Activated CD4-positive, CD25-positive, alpha-beta regulatory T cell (primary cell): ENCODE data around the gene TBX15.

Source experiments
- DNase-seq, 4 experiments: peaks; one replicate each; lab custom pipeline; 2025; lab: John Stamatoyannopoulos, UW

TBX15 gene

DNA sequence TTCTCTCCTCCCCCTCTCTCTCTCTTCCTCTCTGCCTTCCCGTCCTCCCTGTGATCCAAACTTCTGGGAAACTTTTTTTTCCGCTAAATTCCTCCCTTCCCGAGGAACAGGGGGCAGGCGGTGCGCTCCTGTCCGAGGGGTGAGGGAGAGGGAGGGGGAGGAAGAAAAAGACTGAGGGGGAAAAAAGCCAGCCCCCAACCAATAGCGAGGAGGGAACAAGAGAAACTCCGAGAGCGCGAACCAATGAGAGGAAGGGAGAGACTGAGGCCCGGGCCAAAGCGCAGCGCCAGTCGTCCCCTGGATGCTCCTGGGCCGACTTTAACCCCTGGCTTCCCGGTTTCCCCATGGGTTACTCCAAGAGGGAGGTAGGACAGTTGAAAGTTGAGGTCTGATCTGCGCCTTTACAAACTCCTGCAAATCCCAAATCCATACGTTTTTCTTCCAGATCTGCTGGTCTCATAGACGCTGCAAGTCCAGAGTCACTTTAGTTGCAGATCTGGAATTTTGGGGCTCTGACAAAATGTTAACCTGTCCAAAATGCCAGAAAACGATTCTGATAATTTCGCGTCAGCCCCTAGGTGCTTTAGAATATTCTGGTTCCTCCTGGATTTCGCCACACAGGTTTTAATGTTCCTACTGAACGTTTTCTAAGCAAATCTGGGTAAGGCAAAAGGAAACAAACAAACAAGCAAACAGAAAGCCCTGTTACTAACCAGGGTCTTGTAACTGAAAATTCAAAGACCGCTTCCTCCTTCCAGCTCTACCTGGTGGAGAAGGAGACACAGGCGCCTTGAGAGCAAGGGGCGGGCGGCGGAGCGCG, at the start of gene TBX15:
TSS of gene TBX15 (minus strand) at position 158 of the 820 bp plus-strand sequence. CDS start 548 bp downstream, outside the sequence.
- no peak for DNase-seq

DNA sequence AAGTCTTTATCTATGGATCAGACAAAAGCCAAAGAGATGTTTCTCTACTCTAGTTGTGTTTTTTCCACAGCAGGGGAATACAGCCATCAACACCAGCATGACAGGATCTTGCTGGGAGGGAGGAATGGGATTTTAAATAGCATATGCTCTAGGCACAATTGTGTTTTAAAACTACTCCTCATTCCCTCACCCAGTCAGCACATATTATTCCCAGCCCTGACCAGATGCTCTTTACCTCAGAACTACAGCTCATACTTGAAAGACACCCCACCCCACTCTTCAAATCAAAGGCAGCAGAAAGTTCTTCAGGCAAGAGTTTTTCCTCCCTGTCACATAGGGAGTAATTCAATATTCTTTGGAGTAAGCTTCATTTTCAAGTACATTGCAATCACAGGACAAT, 46.2 kb upstream of the TBX15 start:
- no peak for DNase-seq

DNA sequence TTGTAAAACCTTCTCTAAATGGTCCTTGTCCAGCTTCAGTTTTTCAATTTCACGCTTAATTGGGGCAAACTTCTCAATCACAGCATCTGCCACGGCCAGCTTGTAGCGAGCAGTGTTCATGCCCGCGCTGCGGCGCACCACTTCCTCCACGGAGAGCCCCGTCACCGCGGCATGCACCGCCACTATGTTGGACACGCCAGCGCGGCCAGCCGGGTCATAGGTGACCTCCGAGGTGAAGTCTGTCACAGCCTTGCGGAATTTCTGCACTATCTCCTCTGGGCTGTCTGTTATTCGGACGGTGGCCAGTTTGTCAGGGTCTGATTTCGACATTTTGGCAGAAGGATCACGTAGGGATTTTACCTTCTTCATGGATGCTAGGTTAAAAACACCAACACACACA, 44.8 kb upstream of the TBX15 start:
- no peak for DNase-seq

DNA sequence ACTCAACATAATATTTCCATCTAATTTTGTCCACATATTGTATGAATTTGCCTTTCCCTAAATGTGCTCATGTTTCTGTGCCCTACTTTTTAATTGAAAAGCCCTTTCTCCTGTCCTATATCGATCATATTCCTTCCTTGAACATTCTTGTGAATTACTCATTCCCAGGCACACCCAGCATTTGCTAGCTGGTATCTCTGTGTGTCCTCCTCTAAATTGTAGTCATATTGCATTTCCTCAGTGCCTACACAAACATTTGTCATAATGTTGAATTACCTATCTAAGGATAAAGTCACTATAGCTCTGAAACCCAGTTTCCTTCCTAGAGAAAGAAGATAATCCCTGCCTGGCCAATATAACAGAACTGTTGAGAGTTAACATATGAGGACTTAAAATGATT, 39.6 kb upstream of the TBX15 start:
- no peak for DNase-seq

DNA sequence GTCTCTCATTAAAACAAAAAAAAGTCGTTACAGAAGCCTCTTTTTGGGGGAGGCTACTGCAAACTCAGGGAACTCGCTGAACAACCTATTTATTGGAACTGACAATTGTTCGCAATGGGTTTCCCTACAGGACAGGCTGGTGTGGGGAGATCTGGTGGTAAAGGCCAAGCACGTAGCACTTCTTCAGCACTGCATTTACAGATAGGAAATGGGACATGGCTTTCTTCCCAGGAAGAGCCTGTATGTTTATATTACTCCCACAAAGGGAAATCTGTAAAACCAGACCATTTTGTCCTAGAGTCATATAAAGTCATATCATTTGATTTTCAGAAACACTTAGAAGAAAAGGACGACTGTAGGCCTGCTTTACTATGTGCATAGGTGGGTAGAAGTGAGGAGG, 38.8 kb upstream of the TBX15 start:
- no peak for DNase-seq

DNA sequence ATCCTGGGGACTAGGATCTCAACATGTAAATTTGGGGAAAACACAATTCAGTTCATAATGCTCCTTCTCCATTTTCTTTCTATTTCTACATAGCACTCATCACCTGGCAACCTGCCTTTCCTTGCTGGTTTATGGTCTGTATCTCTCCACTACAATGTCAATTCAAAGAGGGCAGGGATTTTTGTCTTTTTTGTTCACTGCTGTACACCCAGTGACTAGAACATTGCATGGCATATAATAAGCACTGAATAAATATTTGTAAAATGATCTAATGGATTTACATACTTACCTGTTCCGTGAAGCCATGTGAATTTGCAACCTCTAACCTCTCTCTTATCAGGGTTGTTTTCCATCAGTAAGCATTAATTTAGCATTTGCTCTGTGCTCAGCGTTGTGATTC, 27.4 kb upstream of the TBX15 start:
- DNase-seq: no peak

DNA sequence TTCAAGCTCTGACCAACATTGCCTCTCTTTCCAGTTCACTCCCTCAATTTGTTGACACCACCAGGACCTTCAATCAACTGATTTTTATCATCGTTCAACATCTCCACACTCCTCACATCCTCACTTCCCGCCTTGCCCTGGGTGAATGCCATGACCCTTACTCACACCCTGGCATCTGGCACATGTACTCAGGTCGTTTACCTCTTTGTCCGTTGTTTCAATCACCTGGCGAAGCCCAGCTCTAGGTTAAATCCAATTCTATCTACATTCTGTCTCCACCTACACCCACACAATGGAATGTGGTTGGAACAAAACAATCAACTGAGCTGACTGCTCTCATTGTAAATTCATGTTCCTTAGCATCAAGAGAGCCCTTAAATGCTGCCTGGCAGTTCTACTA, 24.2 kb upstream of the TBX15 start:
- no peak for DNase-seq

DNA sequence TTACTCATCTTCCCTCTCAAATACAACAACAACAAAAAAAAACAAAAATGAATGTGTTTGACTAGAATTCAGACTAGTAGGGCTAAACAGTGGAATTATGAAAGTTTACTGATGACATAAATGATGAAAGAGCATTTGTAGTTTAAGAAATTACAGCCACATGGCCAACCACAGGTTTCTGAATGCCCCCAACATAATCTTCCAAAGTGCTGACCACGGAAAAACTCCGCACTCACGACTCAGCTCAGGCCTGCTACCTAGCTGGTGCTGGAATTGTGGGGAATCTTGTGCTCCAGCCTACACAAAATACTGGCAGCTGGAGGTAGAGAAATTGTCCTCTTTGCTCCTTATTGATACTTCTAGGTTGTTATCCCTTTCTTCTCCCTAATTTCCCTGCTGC, 23.6 kb upstream of the TBX15 start:
- DNase-seq: no peak

DNA sequence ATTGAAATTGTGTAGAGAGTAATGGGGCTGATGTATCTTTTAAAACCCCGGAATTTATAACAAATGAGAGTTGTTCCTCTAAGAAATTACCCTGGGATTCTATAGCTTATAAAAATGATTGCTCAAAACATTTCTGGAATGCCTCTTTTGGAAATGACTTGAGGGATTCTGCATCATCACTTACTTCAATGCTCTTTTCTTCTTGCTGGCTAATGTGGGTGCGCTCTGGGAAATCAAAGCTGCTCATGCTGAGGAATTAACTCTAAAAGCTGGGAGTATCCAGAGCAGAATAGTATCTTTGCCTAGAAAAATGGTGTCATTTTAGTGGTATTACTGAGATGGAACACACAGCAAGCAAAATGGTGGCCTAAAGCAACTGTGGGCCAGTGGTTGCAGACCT, 23.0 kb upstream of the TBX15 start:
- DNase-seq: no peak

DNA sequence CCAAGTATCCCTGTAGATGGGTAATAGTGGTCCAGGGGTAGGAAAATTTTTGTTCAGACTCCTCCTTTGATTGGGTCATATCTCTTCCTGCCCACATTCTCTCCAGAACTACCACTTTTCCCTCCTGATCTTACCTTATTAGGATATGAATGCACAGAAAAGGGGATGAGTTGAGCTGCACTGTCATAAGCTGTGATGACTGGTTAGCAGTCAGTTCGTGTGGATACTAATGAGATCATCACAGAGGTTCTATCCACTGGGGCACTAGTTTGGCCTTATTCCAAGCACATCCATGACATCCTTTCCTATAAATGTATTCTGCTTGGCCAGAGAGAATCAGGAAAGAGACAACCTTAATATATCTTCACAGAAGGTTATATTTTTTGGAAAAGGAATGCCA, 22.1 kb upstream of the TBX15 start:
- no peak for DNase-seq

DNA sequence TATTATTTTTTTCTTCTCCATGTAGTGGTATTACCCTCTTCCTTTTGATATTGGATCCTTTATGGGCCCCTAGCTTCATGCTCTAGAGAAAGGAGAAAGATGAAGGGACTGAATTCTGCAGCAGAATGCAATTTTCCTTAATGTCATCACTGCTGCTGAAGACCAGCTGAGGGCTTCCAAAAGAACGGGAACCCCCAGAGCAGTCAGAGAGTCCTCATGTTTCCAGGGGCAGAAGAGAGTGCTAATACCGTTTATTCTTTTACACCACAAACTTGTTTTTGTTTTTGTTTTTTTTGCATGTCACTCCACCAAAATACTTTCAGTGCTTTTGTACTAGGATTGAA, 21.1 kb upstream of the TBX15 start:
- DNase-seq: no peak

DNA sequence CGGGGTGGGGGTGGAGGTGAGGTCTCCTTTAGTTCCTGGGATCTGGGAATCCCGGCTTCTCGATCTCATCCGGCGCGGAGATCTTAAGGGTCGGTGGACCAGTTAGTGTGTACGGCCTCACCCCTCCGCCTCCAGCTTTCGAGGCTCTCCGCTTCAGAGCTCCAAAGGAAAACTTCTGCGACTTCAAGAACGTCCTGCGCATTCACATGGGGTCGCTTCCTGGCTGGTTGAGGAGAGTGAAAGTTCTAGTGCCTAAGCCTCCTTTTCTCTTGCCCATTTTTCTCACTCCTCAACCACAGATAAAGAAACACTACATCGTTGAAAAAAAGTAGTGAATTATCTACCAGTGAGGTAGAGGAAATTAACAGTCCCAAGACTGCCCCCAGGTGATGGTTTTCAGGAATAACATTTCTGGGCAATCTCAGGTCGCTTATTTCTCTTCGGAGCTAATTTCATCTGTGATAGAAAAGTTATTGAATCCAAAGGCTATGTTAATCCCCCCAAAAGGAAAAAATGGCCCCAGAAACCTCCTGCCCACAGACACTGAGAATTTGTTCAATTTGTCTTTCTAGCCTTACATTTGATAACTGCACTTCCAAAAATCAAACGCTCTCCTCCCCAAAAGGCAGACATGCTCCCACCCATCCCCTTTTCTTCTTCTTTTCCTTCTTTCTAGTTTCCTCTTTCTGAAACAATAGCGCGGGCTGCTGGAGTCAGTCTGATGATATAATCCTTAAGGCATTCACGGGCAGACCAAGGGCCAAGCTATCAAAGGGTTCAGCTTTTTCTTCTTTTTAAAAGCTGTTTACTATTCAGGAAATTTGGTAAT, 20.6 kb upstream of the TBX15 start:
- DNase-seq: no peak

DNA sequence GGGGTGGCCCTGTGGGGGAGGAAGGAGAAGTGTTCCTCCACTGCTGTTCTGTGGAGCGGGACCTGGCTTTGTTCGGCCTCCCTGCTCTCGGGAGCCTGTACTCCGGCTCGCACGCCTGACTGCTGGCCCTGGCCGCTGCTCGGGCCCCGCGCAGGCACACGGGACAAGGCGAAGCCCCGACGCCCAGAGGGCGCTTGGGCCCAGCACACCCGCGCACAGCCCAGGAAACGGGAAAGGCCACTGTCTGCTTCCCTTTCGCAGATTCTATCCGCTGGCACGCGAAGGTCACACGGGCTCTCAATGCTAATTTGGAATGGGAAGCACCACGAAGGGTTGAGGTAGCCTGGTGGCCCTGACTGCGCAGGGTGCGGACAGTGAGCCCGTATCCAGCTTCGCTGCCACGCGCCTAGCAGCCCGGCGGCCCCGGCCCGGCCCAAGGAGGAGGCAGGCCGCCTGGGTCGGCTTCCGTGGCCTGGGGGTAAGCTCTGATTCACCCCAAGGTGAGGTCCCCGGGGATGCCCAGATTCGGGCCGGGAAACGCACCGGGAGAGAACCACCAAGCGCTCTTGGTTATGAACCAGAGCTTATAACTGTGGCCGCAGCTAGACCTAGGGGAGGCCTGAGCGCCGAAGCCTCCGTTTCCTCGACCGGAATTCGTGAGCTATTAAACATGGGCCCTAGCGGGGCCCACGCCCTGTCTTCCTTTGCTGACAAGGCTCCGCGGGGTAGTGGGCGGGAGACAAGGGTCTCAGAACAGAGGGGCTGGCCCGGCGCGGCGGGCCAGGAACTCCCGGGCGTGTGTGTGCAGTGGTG, 19.7 kb upstream of the TBX15 start:
- DNase-seq: no peak

DNA sequence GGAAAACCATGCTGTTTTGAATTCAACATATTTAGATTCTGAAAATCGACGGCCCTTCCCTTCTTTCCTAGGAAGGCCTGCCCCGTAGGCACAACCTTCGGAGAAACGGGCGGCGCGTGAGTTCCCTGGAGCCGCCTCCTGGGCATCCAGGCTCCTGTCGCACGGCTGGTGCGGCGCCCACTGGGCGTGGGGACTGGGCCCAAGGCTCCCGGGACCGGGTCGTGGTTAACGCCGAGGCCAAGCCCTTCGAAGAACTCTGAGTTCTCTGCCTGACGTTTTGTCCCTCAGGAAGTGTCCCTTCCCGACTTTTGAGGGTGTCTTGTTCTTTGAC, 19.2 kb upstream of the TBX15 start:
- no peak for DNase-seq

DNA sequence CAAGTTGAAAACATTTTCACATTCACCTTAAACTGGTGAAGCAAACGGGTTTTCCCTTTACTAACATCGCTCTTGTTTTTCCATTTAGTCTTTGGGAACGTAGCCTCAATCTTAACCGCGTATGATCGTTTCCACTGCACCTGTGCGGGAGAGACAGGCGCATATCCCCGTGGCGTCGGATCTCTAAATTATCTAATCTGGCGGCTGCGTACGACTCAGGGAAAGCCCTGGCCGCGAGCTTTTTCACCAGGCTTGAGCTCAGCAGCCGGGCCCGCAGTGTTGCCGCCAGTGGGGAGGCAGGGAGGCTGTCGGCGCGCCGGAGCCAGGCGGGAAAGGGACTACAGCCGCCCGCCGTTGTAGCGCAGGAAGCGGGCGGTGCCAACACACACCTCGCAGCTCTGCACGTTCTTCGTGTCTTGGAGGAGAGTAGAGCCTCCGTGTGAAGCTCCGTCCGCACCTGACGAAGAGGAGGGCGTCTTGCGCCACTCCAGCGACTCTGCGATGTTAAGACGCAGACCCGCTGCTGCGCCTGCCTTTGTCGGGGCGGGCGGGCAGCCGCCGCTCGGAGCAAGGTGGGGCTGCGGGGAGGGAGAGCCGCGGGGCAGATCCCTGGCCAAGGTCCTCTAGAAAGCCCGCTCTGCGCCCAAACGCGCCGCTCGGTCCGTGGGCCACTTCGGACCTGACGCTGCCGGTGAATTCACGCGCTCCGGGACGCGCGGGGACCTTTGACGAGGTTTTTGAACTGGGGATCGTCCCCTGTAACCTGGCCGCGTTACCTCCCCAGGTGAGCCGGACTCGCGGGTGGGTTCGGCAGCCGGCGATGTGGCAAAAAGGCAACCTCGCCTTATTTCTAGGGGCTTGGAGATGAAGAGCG, 18.5 kb upstream of the TBX15 start:
- DNase-seq: no peak

DNA sequence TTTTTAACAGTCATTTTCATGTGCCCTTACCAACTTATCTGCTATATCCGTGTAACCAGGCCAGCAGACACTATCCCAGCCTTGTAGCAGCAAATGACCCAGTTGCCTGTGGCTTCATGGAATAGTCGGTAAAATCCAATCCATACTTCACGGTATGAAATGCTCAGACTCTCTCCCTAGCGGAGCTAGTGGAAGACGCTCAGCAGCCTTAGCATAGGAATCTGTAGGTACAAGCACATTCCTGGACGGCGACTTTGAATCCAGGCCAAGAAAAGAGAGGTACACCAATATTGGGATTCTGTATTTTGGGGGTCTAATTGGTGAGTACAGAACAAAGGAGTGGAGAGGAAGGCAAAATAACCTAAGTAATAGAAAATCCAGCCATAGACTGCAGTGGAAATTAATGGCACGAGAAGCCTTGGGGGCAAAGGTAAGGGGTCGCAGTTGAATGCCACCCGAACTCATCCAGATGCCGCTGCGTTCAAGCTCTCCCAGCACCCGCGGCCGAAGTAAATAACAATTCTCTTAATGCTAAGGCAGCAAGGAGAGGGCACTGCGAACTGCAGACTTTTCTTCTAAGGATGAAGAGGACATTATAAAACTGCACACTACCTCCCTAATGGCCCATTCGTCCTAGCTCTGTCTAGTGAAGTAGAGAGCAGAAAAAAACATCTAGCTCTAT, 17.7 kb upstream of the TBX15 start:
- no peak for DNase-seq

DNA sequence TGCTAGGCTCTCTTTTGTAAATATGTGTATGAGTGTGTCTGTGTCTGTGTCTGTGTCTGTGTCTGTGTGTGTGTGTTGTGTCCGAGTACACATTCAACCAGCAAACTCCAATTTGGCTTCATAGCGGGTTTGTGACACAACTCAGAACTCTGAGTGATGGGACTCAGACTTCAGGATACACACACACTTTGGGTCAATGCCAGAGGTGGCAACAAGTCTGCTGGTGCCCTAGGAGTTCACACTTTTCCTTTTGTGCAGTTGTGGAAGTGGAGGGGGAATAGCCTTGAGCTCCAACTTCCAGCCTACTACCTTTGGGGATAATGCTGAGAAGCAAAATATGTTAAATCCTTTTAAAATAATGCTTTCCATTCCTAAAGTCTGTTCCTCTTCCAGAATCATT, 16.6 kb upstream of the TBX15 start:
- no peak for DNase-seq

DNA sequence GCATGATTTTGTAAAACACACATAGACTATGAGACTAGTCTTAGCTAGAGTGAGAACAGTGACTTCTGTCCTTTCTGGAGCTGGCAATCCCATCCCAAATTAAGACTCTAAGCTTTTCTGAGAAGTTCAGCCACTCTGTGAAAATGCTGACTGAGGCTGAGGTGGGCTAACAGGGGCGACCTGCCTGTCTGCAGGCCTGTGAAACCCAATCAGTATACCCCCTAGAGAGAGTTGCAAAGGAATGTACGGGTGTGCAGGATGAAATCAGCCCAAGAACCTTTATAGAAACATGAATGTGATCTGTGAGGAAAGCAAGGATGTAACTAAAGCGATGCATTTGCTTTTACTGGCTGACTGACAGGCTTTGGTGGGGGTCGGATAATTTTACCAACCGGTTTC, 16.0 kb upstream of the TBX15 start:
- no peak for DNase-seq

DNA sequence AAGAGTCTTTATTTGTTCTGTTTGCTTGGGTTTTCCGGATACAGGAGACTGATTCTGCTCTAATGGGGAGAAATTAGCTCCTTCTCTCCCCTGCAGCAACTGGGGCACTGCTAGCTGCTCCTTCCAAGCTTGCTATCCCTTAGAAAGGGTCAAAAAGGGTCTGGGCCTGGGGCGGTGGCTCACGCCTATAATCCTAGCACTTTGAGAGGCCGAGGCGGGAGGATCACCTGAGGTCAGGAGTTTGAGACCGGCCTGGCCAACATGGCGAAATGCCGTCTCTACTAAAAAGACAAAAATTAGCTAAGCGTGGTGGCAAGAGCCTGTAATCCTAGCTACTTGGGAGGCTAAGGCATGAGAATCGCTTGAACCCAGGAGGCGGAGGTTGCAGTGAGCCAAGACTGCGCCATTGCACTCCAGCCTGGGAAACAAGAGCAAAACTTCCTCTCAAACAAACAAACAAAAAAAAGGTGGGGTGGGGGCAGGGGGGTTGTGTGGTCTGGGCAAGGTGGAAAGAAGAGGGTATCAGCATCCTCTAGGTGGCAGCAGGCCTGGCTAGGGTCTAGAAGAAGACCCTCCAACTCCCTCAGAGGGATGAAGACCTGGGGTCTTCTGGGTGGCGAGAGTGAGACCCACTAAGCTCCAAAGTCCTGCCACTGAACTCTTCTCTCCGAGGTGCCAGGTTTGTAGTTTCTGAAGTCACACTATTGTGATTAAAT, 15.4 kb upstream of the TBX15 start:
- no peak for DNase-seq

DNA sequence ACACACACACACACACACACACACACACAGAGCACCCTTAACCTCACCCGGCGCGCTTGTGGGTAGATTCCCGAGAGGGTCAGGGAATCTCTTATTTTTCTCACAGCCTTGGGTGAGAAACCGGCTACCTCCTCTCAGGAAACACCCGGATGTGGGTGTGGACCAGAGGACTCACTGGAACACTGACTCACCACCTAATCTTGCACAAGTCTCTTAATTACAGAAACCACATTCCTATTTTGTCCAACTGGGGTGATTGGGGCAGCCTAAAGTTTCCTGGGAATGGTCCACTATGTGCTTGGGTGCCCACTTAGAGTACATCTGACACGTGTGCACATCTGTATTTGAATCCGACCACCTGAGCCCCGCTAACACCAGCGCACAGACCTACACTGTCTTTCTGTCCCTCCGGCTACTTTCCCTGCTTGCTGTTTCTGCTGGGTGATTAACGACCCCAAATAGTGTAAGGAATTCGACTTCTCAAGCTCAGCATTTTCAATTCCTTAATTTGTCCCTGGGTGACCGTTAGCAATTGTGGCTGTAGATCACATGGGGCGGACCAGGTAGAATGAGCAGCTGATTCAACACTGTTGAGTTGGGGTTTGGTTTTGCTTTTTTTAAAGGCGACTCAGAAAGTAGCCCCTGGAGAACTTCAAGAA, 14.0 kb upstream of the TBX15 start:
- no peak for DNase-seq
